Caco-2 (cell line): ENCODE measurements around the gene SLC12A1. TPM values are rescaled to one million over a fixed set of nuclear protein-coding genes. Genes with fewer than 3 reads are reported as not detected.

ENCODE experiments used
- BruUV-seq: library from RNA; stranded (reverse); fragments of 400-500 nt; replicated peaks from 2 replicates; lab custom pipeline; 2021; lab: Mats Ljungman, UMichigan
- CTCF ChIA-PET: fragments of 300-600 bp; sonication (Branson Sonifier 250); formaldehyde crosslinking; loops from one replicate; lab custom pipeline; 2022; ENCODE audit warnings: antibody characterized with exemption; lab: Charles Lee
- POLR2A ChIA-PET: fragments of 300-600 bp; sonication (Branson Sonifier 250); formaldehyde crosslinking; loops from one replicate; lab custom pipeline; 2022; ENCODE audit warnings: antibody characterized with exemption; lab: Charles Lee
- DNase-seq, 2 experiments: peaks; one replicate each; pipeline versions ENCODE4 v3.0.0 to v3.0.0-alpha.2; 2020 to 2022
- H3K27me3 ChIP-seq: replicated peaks from 2 replicates; pipeline ENCODE4 v1.6.0; 2011; ENCODE audit warnings: low read length; ENCODE audit not compliant: control insufficient read depth, insufficient read depth
- H3K36me3 ChIP-seq: 2 replicates; pipeline ENCODE4 v1.5.1; 2011; ENCODE audit warnings: low read length; ENCODE audit not compliant: control insufficient read depth, insufficient read depth
- H3K4me1 ChIP-seq: fragments of 250-450 bp; sonication (Bioruptor Pico); 2 replicates; pipeline ENCODE4 v1.5.1; 2020; ENCODE audit warnings: mild to moderate bottlenecking
- H3K4me3 ChIP-seq: 2 replicates; pipeline ENCODE4 v1.5.1; 2011; ENCODE audit warnings: low read depth, mild to moderate bottlenecking, control low read depth, low read length
- H3K9me3 ChIP-seq: fragments of 250-450 bp; sonication (Bioruptor Pico); 2 replicates; pipeline ENCODE4 v1.5.1; 2020; ENCODE audit warnings: mild to moderate bottlenecking, moderate library complexity
- H3K27ac Mint-ChIP-seq: one replicate; pipeline ENCODE4 v1.8.0; 2022; ENCODE audit warnings: mixed read lengths; ENCODE audit not compliant: unreplicated experiment
- H3K27me3 Mint-ChIP-seq: one replicate; pipeline ENCODE4 v1.8.0; 2022; ENCODE audit warnings: mixed read lengths; ENCODE audit not compliant: insufficient read depth, unreplicated experiment
- H3K36me3 Mint-ChIP-seq: one replicate; pipeline ENCODE4 v1.8.0; 2022; ENCODE audit warnings: mild to moderate bottlenecking, mixed read lengths; ENCODE audit not compliant: insufficient read depth, unreplicated experiment
- H3K4me1 Mint-ChIP-seq: one replicate; pipeline ENCODE4 v1.8.0; 2022; ENCODE audit warnings: low read depth, mixed read lengths; ENCODE audit not compliant: unreplicated experiment
- H3K4me3 Mint-ChIP-seq: one replicate; pipeline ENCODE4 v1.8.0; 2022; ENCODE audit warnings: mild to moderate bottlenecking, moderate library complexity, mixed read lengths; ENCODE audit not compliant: unreplicated experiment
- H3K9me3 Mint-ChIP-seq: one replicate; pipeline ENCODE4 v1.8.0; 2022; ENCODE audit warnings: mixed read lengths; ENCODE audit not compliant: unreplicated experiment
- intact Hi-C: fragments of 100-400 bp; cut with micrococcal nuclease; formaldehyde crosslinking; loops from one replicate; pipeline ENCODE4 v1.10.0; 2022; ENCODE audit not compliant: unreplicated experiment
- total RNA-seq: library from RNA; stranded (reverse); gene quantifications from 2 replicates; pipeline ENCODE4 v1.2.3, GENCODE V29; 2022
- TF ChIP-seq, protein P1 (sequence below), 2 experiments: fragments of 200-600 bp in 1 of 2; IDR thresholded peaks; 1 replicate in 1 of 2; 2 replicates in 1 of 2; pipeline versions ENCODE4 v1.5.1 to v1.8.0; 2011 to 2022; ENCODE audit warnings: antibody characterized with exemption in 1 of 2, control low read depth in 1 of 2, inconsistent platforms in 1 of 2, low read depth in 1 of 2, low read length in 1 of 2, mild to moderate bottlenecking in 1 of 2, moderate library complexity in 1 of 2; ENCODE audit not compliant: insufficient read depth in 1 of 2, severe bottlenecking in 1 of 2, unreplicated experiment in 1 of 2

SLC12A1 gene
- total RNA-seq, 1 experiment from 2014 or later: not detected

DNA sequence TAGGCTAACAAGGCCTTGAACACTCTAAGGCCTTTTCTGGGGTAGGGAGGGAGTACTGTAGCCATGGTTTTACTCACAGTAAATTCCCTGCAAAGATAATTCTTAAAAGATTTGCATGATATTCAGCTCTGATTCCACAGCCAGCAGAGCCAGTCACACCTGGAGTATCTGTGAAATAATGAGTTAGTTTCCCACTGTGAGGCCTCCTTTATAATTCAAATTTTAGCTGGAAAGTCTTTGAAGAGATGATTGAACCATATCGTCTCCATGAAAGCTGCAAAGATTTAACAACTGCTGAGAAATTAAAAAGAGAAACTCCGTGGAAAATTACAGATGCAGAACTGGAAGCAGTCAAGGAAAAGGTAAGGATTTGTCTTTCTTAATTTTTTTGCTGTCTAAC is 92.8 kb downstream of the SLC12A1 start:
- no peak for DNase-seq
- Mint-ChIP-seq H3K9me3 (no peaks in the 10 kb centered on the region), H3K27ac (no peak overlapping the region), H3K4me1 (no peaks in the 10 kb centered on the region), H3K36me3 (no peaks in the 10 kb centered on the region), H3K4me3 (no peak overlapping the region), H3K27me3 (peaks cover 9% of the 10 kb centered on the region)
- Histone ChIP-seq H3K9me3 (no peaks in the 10 kb centered on the region), H3K27me3 (no peaks in the 10 kb centered on the region), H3K36me3 (no peaks in the 10 kb centered on the region), H3K4me1 (no peaks in the 10 kb centered on the region), H3K4me3 (no peak overlapping the region)
- intact Hi-C loops: no loop called here
- POLR2A ChIA-PET: no interaction called here
- TF ChIP-seq, protein P1, sequence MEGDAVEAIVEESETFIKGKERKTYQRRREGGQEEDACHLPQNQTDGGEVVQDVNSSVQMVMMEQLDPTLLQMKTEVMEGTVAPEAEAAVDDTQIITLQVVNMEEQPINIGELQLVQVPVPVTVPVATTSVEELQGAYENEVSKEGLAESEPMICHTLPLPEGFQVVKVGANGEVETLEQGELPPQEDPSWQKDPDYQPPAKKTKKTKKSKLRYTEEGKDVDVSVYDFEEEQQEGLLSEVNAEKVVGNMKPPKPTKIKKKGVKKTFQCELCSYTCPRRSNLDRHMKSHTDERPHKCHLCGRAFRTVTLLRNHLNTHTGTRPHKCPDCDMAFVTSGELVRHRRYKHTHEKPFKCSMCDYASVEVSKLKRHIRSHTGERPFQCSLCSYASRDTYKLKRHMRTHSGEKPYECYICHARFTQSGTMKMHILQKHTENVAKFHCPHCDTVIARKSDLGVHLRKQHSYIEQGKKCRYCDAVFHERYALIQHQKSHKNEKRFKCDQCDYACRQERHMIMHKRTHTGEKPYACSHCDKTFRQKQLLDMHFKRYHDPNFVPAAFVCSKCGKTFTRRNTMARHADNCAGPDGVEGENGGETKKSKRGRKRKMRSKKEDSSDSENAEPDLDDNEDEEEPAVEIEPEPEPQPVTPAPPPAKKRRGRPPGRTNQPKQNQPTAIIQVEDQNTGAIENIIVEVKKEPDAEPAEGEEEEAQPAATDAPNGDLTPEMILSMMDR (IDR thresholded peaks at IDR 0.05; ENCODE audit: insufficient read depth in 1 of 2, low read depth in 1 of 2, low read length in 1 of 2, severe bottlenecking in 1 of 2, unreplicated experiment in 1 of 2): no peak
- CTCF ChIA-PET: no interaction called here
- BruUV-seq: no TSS peak

DNA sequence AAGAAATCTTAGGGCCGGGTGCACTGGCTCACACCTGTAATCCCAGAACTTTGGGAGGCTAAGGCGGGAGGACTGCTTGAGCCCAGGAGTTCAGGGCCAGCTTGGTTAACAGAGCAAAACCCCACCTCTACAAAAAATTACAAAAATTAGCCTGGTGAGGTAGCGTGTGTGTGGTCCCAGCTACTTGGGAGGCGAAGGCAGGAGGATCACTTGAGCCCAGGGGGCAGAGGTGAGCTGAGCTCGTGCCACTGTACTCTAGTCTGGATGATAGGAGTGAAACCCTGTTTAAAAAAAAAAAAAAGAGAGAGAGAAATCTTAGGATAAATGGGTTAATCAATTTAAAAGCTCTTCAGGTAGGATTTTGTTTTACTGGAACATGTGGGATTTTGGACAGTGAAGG is 93.9 kb downstream of the SLC12A1 start:
- Mint-ChIP-seq H3K4me3 (no peak overlapping the region), H3K27me3 (peaks cover 12% of the 10 kb centered on the region), H3K36me3 (no peaks in the 10 kb centered on the region), H3K4me1 (no peaks in the 10 kb centered on the region), H3K27ac (no peak overlapping the region), H3K9me3 (no peaks in the 10 kb centered on the region)
- DNase-seq: no peak
- POLR2A ChIA-PET: no interaction called here
- no peak overlapping the region for H3K4me3 ChIP-seq
- CTCF ChIA-PET: no interaction called here
- H3K9me3 ChIP-seq: no peaks in the 10 kb centered on the region
- H3K36me3 ChIP-seq: no peaks in the 10 kb centered on the region
- no peaks in the 10 kb centered on the region for H3K4me1 ChIP-seq
- no TSS peak for BruUV-seq
- H3K27me3 ChIP-seq: no peaks in the 10 kb centered on the region
- intact Hi-C loops: no loop called here
- TF ChIP-seq, protein P1 (IDR thresholded peaks at IDR 0.05; ENCODE audit: insufficient read depth in 1 of 2, low read depth in 1 of 2, low read length in 1 of 2, severe bottlenecking in 1 of 2, unreplicated experiment in 1 of 2): peak in 1 of 2 experiments; percentile 13

DNA sequence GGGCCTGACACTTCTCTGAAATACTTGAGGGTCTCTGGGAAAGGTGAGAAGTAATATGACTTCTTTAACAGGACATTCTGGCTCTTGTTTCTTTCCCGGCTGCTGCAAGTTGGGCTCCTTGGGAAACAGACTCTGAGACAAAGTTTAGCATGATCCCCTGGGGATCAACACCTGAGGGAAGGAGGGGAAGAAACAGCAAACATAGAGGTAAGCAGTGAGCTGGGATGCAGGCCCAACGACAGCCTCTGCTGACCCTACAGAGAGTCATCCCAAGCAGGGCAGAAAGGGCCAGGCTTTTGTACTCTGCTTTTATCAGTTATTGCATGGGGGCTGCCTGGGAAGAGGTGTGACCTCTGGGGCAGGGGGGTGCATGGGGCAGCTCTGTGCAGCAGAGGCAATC is 98.3 kb downstream of the SLC12A1 start:
- CTCF ChIA-PET: no interaction called here
- Mint-ChIP-seq H3K27ac (no peak overlapping the region), H3K4me1 (no peaks in the 10 kb centered on the region), H3K36me3 (no peaks in the 10 kb centered on the region), H3K4me3 (no peak overlapping the region), H3K9me3 (no peaks in the 10 kb centered on the region), H3K27me3 (peaks cover 6% of the 10 kb centered on the region)
- POLR2A ChIA-PET: no interaction called here
- Histone ChIP-seq H3K27me3 (no peaks in the 10 kb centered on the region), H3K4me3 (no peak overlapping the region), H3K36me3 (no peaks in the 10 kb centered on the region), H3K4me1 (no peaks in the 10 kb centered on the region), H3K9me3 (no peaks in the 10 kb centered on the region)
- intact Hi-C loops: no loop called here
- BruUV-seq: no TSS peak
- DNase-seq: no peak
- TF ChIP-seq, protein P1 (IDR thresholded peaks at IDR 0.05; ENCODE audit: insufficient read depth in 1 of 2, low read depth in 1 of 2, low read length in 1 of 2, severe bottlenecking in 1 of 2, unreplicated experiment in 1 of 2): no peak
